ENCODE data around the gene FNDC10. TPM values are rescaled to one million over a fixed set of nuclear protein-coding genes. Genes with fewer than 3 reads are reported as not detected.

FNDC10 gene
- total and polyA plus RNA-seq, 9 of the 15 experiments (the other 6 are each of a cell fraction or from before 2014, with no cell fraction given) = 0.08 to 6.3 (median 1.6) TPM

DNA sequence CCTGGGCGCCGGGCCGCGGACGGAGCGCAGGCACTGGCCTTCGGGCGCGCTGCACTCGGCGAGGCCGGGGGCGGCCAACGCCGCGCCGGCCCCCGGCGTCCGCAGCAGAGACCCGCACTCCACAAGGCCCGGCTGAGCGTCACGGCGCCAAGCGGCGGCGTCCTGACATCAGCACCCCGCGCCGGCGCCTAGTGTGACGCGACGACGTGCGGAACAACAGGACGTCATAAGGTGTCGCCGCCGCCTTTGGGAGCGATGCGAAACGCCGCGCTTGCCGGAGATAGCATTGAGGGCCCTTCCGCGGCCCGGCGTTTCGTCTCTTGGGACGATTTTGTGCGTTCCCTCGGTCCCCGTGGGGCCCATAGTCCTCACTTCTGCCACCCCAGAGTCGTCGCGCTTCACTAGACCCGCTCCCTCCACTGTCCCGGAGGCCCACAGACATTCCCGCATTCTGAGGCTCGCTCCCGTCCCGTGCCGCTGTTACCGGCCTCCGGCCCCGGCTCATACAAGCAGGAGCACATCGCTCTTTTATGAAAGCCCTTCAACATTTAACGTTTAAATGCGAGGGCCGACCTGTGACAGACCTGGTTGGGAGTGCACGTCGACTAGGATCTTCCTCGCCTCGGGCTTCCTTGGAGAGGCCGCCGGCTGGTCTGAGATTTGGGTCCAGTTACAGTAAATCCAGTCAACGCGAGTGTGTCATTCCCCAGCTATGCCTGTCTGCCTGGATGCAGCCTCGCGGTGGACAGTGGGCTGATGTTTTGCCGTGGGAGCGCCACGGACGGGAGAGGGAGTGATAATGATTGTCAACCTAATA is 25.0 kb downstream of the FNDC10 start, which contains the start of gene SSU72 (continued):
- TF ChIP-seq NR2C1 (IDR thresholded peaks at IDR 0.05) (no peak), NR2C1 (tag; IDR thresholded peaks at IDR 0.05) (no peak; the same call in 1 of the 2 replicates), ASH1L (IDR thresholded peaks at IDR 0.05; ENCODE audit: borderline replicate concordance, low read depth, partially characterized antibody) (no peak), ZNF79 (CRISPR knock-in tag; IDR thresholded peaks at IDR 0.05; ENCODE audit: low read depth) (0 out of 2 replicates have a peak, but pooled peaks have one; percentile 38), SLC30A9 (CRISPR knock-in tag; IDR thresholded peaks at IDR 0.05) (no peak), ZFX (CRISPR knock-in tag; IDR thresholded peaks at IDR 0.05) (peak; percentile 97), XRCC3 (IDR thresholded peaks at IDR 0.05) (no peak), ZSCAN29 (IDR thresholded peaks at IDR 0.05) (no peak), TAF7 (tag; IDR thresholded peaks at IDR 0.05) (peak; percentile 87), KDM4B (IDR thresholded peaks at IDR 0.05; ENCODE audit: borderline replicate concordance in 2 of 2, low read depth in 1 of 2) (peak in 1 of 2 experiments; percentile 83; a peak in 1 of 4 replicates), ZFP91 (CRISPR knock-in tag; IDR thresholded peaks at IDR 0.05) (0 out of 2 replicates have a peak, but pooled peaks have one; percentile 25), MXD1 (CRISPR knock-in tag; IDR thresholded peaks at IDR 0.05; ENCODE audit: borderline replicate concordance, poor library complexity, severe bottlenecking) (peak; percentile 47), SMARCB1 (IDR thresholded peaks at IDR 0.05; ENCODE audit: insufficient read length, low read depth) (no peak), PHF8 (IDR thresholded peaks at IDR 0.05; ENCODE audit: borderline replicate concordance, low read length) (peak; percentile 99), GABPB1 (CRISPR knock-in tag; IDR thresholded peaks at IDR 0.05) (peak; percentile 83), ZNF232 (CRISPR knock-in tag; IDR thresholded peaks at IDR 0.05) (0 out of 2 replicates have a peak, but pooled peaks have one; percentile 22)
- TF ChIP-seq, protein P1, sequence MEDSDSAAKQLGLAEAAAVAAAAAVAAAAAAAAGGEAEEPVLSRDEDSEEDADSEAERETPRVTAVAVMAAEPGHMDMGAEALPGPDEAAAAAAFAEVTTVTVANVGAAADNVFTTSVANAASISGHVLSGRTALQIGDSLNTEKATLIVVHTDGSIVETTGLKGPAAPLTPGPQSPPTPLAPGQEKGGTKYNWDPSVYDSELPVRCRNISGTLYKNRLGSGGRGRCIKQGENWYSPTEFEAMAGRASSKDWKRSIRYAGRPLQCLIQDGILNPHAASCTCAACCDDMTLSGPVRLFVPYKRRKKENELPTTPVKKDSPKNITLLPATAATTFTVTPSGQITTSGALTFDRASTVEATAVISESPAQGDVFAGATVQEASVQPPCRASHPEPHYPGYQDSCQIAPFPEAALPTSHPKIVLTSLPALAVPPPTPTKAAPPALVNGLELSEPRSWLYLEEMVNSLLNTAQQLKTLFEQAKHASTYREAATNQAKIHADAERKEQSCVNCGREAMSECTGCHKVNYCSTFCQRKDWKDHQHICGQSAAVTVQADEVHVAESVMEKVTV (CRISPR knock-in tag; IDR thresholded peaks at IDR 0.05) = no peak
- TF ChIP-seq, protein P2, sequence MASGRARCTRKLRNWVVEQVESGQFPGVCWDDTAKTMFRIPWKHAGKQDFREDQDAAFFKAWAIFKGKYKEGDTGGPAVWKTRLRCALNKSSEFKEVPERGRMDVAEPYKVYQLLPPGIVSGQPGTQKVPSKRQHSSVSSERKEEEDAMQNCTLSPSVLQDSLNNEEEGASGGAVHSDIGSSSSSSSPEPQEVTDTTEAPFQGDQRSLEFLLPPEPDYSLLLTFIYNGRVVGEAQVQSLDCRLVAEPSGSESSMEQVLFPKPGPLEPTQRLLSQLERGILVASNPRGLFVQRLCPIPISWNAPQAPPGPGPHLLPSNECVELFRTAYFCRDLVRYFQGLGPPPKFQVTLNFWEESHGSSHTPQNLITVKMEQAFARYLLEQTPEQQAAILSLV (tag; IDR thresholded peaks at IDR 0.05) = no peak
- TF ChIP-seq, protein P3, sequence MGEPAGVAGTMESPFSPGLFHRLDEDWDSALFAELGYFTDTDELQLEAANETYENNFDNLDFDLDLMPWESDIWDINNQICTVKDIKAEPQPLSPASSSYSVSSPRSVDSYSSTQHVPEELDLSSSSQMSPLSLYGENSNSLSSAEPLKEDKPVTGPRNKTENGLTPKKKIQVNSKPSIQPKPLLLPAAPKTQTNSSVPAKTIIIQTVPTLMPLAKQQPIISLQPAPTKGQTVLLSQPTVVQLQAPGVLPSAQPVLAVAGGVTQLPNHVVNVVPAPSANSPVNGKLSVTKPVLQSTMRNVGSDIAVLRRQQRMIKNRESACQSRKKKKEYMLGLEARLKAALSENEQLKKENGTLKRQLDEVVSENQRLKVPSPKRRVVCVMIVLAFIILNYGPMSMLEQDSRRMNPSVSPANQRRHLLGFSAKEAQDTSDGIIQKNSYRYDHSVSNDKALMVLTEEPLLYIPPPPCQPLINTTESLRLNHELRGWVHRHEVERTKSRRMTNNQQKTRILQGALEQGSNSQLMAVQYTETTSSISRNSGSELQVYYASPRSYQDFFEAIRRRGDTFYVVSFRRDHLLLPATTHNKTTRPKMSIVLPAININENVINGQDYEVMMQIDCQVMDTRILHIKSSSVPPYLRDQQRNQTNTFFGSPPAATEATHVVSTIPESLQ (CRISPR knock-in tag; IDR thresholded peaks at IDR 0.05) = peak; percentile 89; the same call in 1 of the 2 replicates

Measured in K562 (cell line).